ENCODE measurements around the gene ACTR3. TPM values are rescaled to one million over a fixed set of nuclear protein-coding genes. Genes with fewer than 3 reads are reported as not detected.

ACTR3 gene
- total and polyA plus RNA-seq, 2 of the 8 experiments (the other 6 are each of a cell fraction or from before 2014, with no cell fraction given): 51.7 to 184 TPM

DNA sequence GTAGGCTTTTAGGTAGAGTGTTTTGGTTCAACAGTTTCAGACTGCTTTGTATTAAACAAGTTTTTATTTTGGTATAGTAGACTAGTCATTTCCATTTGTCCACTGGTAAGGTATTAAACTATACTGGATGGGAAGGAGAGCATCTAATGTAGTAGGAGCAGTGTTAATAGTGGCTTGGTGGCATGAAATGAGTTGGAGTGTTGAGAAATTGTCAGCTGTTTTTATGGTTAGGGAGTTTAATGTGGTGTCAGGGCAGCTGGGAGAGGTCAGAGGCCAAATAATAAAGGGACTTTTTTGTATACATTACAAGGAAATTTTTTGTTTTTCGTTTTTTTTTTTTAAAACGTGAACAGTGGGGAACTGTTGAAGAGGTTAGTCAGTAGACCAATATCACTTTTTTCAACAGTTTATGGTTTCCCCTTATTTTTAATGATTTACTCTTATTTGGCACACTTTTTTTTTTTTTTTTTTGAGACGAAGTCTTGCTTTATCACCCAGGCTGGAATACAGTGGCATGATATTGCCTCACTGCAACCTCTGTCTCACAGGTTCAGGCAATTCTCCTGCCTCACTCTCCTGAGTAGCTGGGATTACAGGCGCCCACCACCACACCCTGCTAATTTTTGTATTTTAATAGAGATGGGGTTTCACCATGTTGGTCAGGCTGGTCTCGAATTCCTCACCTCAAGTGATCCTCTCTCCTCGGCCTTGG, 21.2 kb downstream of the ACTR3 start:
- H3K79me2 ChIP-seq (ENCODE audit: control insufficient read depth in 1 of 2, insufficient read depth in 2 of 2, low read length in 2 of 2): peaks cover 8 to 87% of the 10 kb centered on the region in 2 experiments; a peak in 3 of 4 replicates
- no peak overlapping the region for H2BK120ac ChIP-seq (replicated peaks; ENCODE audit: low read depth, low read length)
- no peak overlapping the region for H3K27ac ChIP-seq (ENCODE audit: low read depth, low read length)
- no peaks in the 10 kb centered on the region for H3K27me3 ChIP-seq (replicated peaks in 1 of 4; ENCODE audit: control insufficient read depth in 3 of 4, extremely low read depth in 1 of 4, insufficient read depth in 3 of 4, low read length in 3 of 4)
- FAIRE-seq (no peak), DNase-seq (ENCODE audit: low read depth in 1 of 2, low spot score in 2 of 2) (no peak)
- peaks cover 0 to 10% of the 10 kb centered on the region in 2 experiments for H4K20me1 ChIP-seq (replicated peaks in 1 of 2; ENCODE audit: control insufficient read depth in 1 of 2, insufficient read depth in 2 of 2, low read length in 2 of 2)
- H2BK12ac ChIP-seq (ENCODE audit: low read depth, low read length): no peak overlapping the region
- no peak overlapping the region for H2BK20ac ChIP-seq (ENCODE audit: low read length)
- no peaks in the 10 kb centered on the region for H3K9me3 ChIP-seq (ENCODE audit: insufficient read depth in 2 of 2, low read depth in 1 of 2, low read length in 1 of 2)
- no peak overlapping the region for H2BK5ac ChIP-seq (ENCODE audit: low read depth, low read length)
- peaks cover 0 to 3% (median 1%) of the 10 kb centered on the region in 4 experiments; a peak in 1 of 8 replicates for H3K36me3 ChIP-seq (ENCODE audit: control insufficient read depth in 2 of 4, insufficient read depth in 4 of 4, low read length in 3 of 4)
- H3K79me1 ChIP-seq (ENCODE audit: low read depth, low read length): no peaks in the 10 kb centered on the region; the same call in 1 of the 2 replicates
- H3K9ac ChIP-seq (replicated peaks in 1 of 4; ENCODE audit: extremely low read depth in 1 of 4, low read depth in 3 of 4, low read length in 3 of 4): no peak overlapping the region
- H3K4me2 ChIP-seq (ENCODE audit: insufficient read depth in 1 of 2, low read depth in 2 of 2, low read length in 2 of 2): no peak overlapping the region
- H4K8ac ChIP-seq (ENCODE audit: extremely low read depth, insufficient read depth, low read length): no peak overlapping the region
- no peak overlapping the region for H2AK5ac ChIP-seq (ENCODE audit: low read depth, low read length)
- no peak overlapping the region for H3K4ac ChIP-seq (replicated peaks; ENCODE audit: insufficient read length, low read depth, low read length)
- H3K18ac ChIP-seq (ENCODE audit: extremely low read depth, low read length): no peak overlapping the region
- no peak overlapping the region for H4K91ac ChIP-seq (replicated peaks; ENCODE audit: insufficient read length, low read length)
- CTCF ChIA-PET (ENCODE audit: partially characterized antibody): interaction anchor here (0.6 kb wide), 1 partner anchor 69 kb away, joined by 4 read pairs; no protein-coding TSS in a partner anchor
- no peak overlapping the region for H3K56ac ChIP-seq (replicated peaks; ENCODE audit: insufficient read length, low read depth, low read length)
- H3K14ac ChIP-seq (ENCODE audit: insufficient read length): no peak overlapping the region
- no peaks in the 10 kb centered on the region for H3K4me1 ChIP-seq (replicated peaks in 1 of 4; ENCODE audit: control insufficient read depth in 3 of 4, insufficient read depth in 4 of 4, low read length in 3 of 4)
- POLR2A ChIA-PET (ENCODE audit: partially characterized antibody): no interaction called here
- WGBS, 2 experiments (ENCODE audit: extremely low coverage in 1 of 2, insufficient coverage in 1 of 2, insufficient read length in 1 of 2, insufficient replicate concordance in 2 of 2, low coverage in 1 of 2, low lambda C conversion rate in 2 of 2, missing lambda C conversion rate in 1 of 2): 87% methylated on average over 6 of the region's 6 CpGs; no CpG with 5 or more reads in 1 of the 2 experiments
- no peak overlapping the region for H3K23ac ChIP-seq (ENCODE audit: insufficient read length)
- H3K23me2 ChIP-seq (ENCODE audit: low read depth, low read length): no peaks in the 10 kb centered on the region
- no peak overlapping the region for H2BK15ac ChIP-seq (ENCODE audit: low read length)
- no peak overlapping the region for H4K5ac ChIP-seq (ENCODE audit: insufficient read length, low read depth, low read length)
- no peak overlapping the region for H3K4me3 ChIP-seq (ENCODE audit: extremely low read depth in 1 of 4, insufficient read depth in 2 of 4, low read depth in 3 of 4, low read length in 4 of 4)
- H2AFZ ChIP-seq (ENCODE audit: low read length): no peak overlapping the region
- TF ChIP-seq TEAD4 (IDR thresholded peaks at IDR 0.05; ENCODE audit: low read depth, low read length) (no peak), BACH1 (IDR thresholded peaks at IDR 0.05; ENCODE audit: low read length) (no peak), TBP (IDR thresholded peaks at IDR 0.05; ENCODE audit: low read depth, low read length) (no peak), EGR1 (IDR thresholded peaks at IDR 0.05; ENCODE audit: borderline replicate concordance, low read depth, low read length) (no peak), SIN3A (conservative IDR thresholded peaks at IDR 0.05 in 1 of 2, IDR thresholded peaks at IDR 0.05 in 1 of 2; ENCODE audit: low read depth in 1 of 2, low read length in 2 of 2) (no peak), ZNF274 (IDR thresholded peaks at IDR 0.05; ENCODE audit: borderline replicate concordance, extremely low read depth, low read length) (no peak), TCF12 (IDR thresholded peaks at IDR 0.05; ENCODE audit: low read depth, low read length) (no peak), EZH2 (IDR thresholded peaks at IDR 0.05; ENCODE audit: low read depth, low read length, severe bottlenecking) (no peak), RNF2 (IDR thresholded peaks at IDR 0.05; ENCODE audit: borderline replicate concordance, low read depth, low read length, missing control alignments, poor library complexity, severe bottlenecking) (no peak), GABPA (IDR thresholded peaks at IDR 0.05; ENCODE audit: borderline replicate concordance, insufficient read depth, low read length) (no peak), CHD2 (IDR thresholded peaks at IDR 0.05; ENCODE audit: low read length) (no peak), ASH2L (IDR thresholded peaks at IDR 0.05; ENCODE audit: low read length) (no peak)
- TF ChIP-seq, protein P1, sequence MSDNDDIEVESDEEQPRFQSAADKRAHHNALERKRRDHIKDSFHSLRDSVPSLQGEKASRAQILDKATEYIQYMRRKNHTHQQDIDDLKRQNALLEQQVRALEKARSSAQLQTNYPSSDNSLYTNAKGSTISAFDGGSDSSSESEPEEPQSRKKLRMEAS (IDR thresholded peaks at IDR 0.05): no peak
